HG02885 (cell line): ENCODE results near the gene GULP1.
"Not testable (repeated sequence)": the region's sequence is repeated elsewhere in the genome, so short reads cannot be mapped to it uniquely, and the experiment has no call there.

Experiments used
- ATAC-seq: cut with Tn5 transposase; IDR thresholded peaks from one replicate; pipeline ENCODE4 v1.9.1; 2021; ENCODE audit warnings: mild to moderate bottlenecking; ENCODE audit not compliant: unreplicated experiment, poor library complexity

The GULP1 gene

GRCh38 chr2:188459061-188459460 is 167.4 kb downstream of the GULP1 start:
- ATAC-seq: no peak

- ATAC-seq: not testable (repeated sequence)
Measured at GRCh38 chr2:188466078-188466477, 174.4 kb downstream of the GULP1 start.

- no peak for ATAC-seq
Measured at GRCh38 chr2:188466761-188467160, 175.1 kb downstream of the GULP1 start.

GRCh38 chr2:188471166-188471565 is 179.5 kb downstream of the GULP1 start:
- ATAC-seq: no peak

- no peak for ATAC-seq
Measured at GRCh38 chr2:188473306-188473705, 181.6 kb downstream of the GULP1 start.

- ATAC-seq: no peak
Measured at GRCh38 chr2:188474316-188474715, 182.6 kb downstream of the GULP1 start.

GRCh38 chr2:188475945-188476344 is 184.3 kb downstream of the GULP1 start:
- no peak for ATAC-seq

- no peak for ATAC-seq
Measured at GRCh38 chr2:188477564-188478103, 186.0 kb downstream of the GULP1 start.

- peak; percentile 97 for ATAC-seq
Measured at GRCh38 chr2:188478724-188479123, 187.1 kb downstream of the GULP1 start.

- no peak for ATAC-seq
Measured at GRCh38 chr2:188481474-188481873, 189.8 kb downstream of the GULP1 start.

GRCh38 chr2:188485496-188485895 is 193.8 kb downstream of the GULP1 start:
- no peak for ATAC-seq

- ATAC-seq: no peak
Measured at GRCh38 chr2:188492751-188493150, 201.1 kb downstream of the GULP1 start.

- no peak for ATAC-seq
Measured at GRCh38 chr2:188494906-188495305, 203.2 kb downstream of the GULP1 start.

- no peak for ATAC-seq
Measured at GRCh38 chr2:188495969-188496431, 204.3 kb downstream of the GULP1 start.

GRCh38 chr2:188497726-188498125 is 206.1 kb downstream of the GULP1 start:
- ATAC-seq: no peak

GRCh38 chr2:188503975-188504374 is 212.3 kb downstream of the GULP1 start:
- no peak for ATAC-seq

GRCh38 chr2:188506843-188507242 is 215.2 kb downstream of the GULP1 start:
- no peak for ATAC-seq

GRCh38 chr2:188511346-188511745 is 219.7 kb downstream of the GULP1 start:
- ATAC-seq: no peak

- ATAC-seq: peak; percentile 71
Measured at GRCh38 chr2:188512456-188512855, 220.8 kb downstream of the GULP1 start.

GRCh38 chr2:188515918-188516317 is 224.2 kb downstream of the GULP1 start:
- no peak for ATAC-seq

GRCh38 chr2:188517549-188518215 is 226.0 kb downstream of the GULP1 start:
- ATAC-seq: no peak

GRCh38 chr2:188518381-188518780 is 226.7 kb downstream of the GULP1 start:
- no peak for ATAC-seq
